Thyroid gland (tissue), 4 donors: ENCODE data around the gene SKIC8. TPM values are rescaled to one million over a fixed set of nuclear protein-coding genes. Genes with fewer than 3 reads are reported as not detected.

Experiments
- DNase-seq, 2 donors: peaks; one replicate each; pipeline ENCODE4 v3.0.0-alpha.2; 2019
- H3K27ac ChIP-seq, 3 donors: fragments of 200-600 bp; sonication (generic); 1 replicate in 2 of 3; 2 replicates in 1 of 3; pipeline ENCODE4 v1.5.1; 2016 to 2019; ENCODE audit warnings: mild to moderate bottlenecking in 1 of 3, moderate library complexity in 1 of 3
- H3K27me3 ChIP-seq: fragments of 200-600 bp; sonication (generic); one replicate; pipeline ENCODE4 v1.5.1; 2019
- H3K36me3 ChIP-seq, 2 donors: fragments of 200-600 bp; sonication (generic); one replicate each; pipeline ENCODE4 v1.5.1; 2016 to 2019
- H3K4me1 ChIP-seq, 2 donors: fragments of 200-600 bp; sonication (generic); one replicate each; pipeline ENCODE4 v1.5.1; 2017 to 2019
- H3K4me3 ChIP-seq, 3 donors: fragments of 200-600 bp; sonication (generic); replicated peaks in 1 of 3; 1 replicate in 2 of 3; 2 replicates in 1 of 3; pipeline ENCODE4 v1.5.1; 2016; ENCODE audit warnings: mild to moderate bottlenecking in 1 of 3
- H3K9me3 ChIP-seq: fragments of 200-600 bp; sonication (generic); one replicate; pipeline ENCODE4 v1.5.1; 2017
- CTCF ChIP-seq, 6 experiments: fragments of 200-600 bp in 3 of 6; fragments of 450-650 bp in 3 of 6; sonication (generic) in 3 of 6; IDR thresholded peaks; one replicate each; pipeline ENCODE4 v1.5.1; 2016 to 2019; ENCODE audit warnings: antibody characterized with exemption in 6 of 6, mild to moderate bottlenecking in 2 of 6, inconsistent platforms in 1 of 6, moderate library complexity in 1 of 6
- POLR2A ChIP-seq, 2 donors: fragments of 450-650 bp; IDR thresholded peaks; one replicate each; pipeline ENCODE4 v1.6.1; 2017; ENCODE audit warnings: antibody characterized with exemption in 2 of 2, mild to moderate bottlenecking in 2 of 2, moderate library complexity in 1 of 2
- WGBS, 2 donors: methylation state at CpG; one replicate each; pipeline ENCODE4 v1.1.5; 2017; 5-methylcytosine and 5-hydroxymethylcytosine counted together
- intact Hi-C: fragments of 100-400 bp; cut with DNase I; formaldehyde crosslinking; loops from one replicate; pipeline ENCODE4 v1.15.1; 2023
- total RNA-seq, 4 donors: library from RNA; depleted of rRNA; stranded (reverse); fragments of >200 nt; gene quantifications; one replicate each; pipeline ENCODE4 v1.2.3, GENCODE V29; 2016

Gene SKIC8
- total RNA-seq, 4 donors from 2014 or later, result 87.0 to 113 (median 101) TPM

GRCh38 chr15:78260489-78260888, 38.9 kb downstream of the SKIC8 start:
- peaks cover 5 to 7% of the 10 kb centered on the region in 2 donors for H3K4me1 ChIP-seq
- H3K27ac ChIP-seq, result no peak overlapping the region
- DNase-seq, result no peak
- no peaks in the 10 kb centered on the region for H3K9me3 ChIP-seq
- 19 to 59% methylated on average over 2 of the region's 2 CpGs for whole genome bisulfite sequencing, 2 donors
- H3K36me3 ChIP-seq, result no peaks in the 10 kb centered on the region
- TF ChIP-seq POLR2A (IDR thresholded peaks at IDR 0.05), result no peak
- H3K4me3 ChIP-seq, result no peak overlapping the region
- no peaks in the 10 kb centered on the region for H3K27me3 ChIP-seq
- intact Hi-C loops, result no loop called here

GRCh38 chr15:78259232-78259631, 40.2 kb downstream of the SKIC8 start:
- no peak overlapping the region for H3K27ac ChIP-seq
- no peaks in the 10 kb centered on the region for H3K9me3 ChIP-seq
- TF ChIP-seq CTCF (IDR thresholded peaks at IDR 0.05) (no peak), POLR2A (IDR thresholded peaks at IDR 0.05) (no peak)
- no peak overlapping the region for H3K4me3 ChIP-seq
- intact Hi-C loops, result no loop called here
- H3K4me1 ChIP-seq, result peaks cover 0 to 5% of the 10 kb centered on the region in 2 donors
- no peaks in the 10 kb centered on the region for H3K27me3 ChIP-seq
- H3K36me3 ChIP-seq, result no peaks in the 10 kb centered on the region
- DNase-seq, result no peak
- WGBS, 2 donors, result 76 to 85% methylated on average over 3 of the region's 3 CpGs

GRCh38 chr15:78257681-78258080, 41.7 kb downstream of the SKIC8 start:
- no peak for TF ChIP-seq CTCF (IDR thresholded peaks at IDR 0.05)
- no peak for TF ChIP-seq POLR2A (IDR thresholded peaks at IDR 0.05)
- H3K9me3 ChIP-seq, result no peaks in the 10 kb centered on the region
- H3K4me3 ChIP-seq, result no peak overlapping the region
- H3K27me3 ChIP-seq, result no peaks in the 10 kb centered on the region
- H3K27ac ChIP-seq, result no peak overlapping the region
- WGBS, 2 donors, result 77 to 85% methylated on average over 3 of the region's 3 CpGs
- DNase-seq, result no peak
- intact Hi-C loops, result no loop called here
- no peaks in the 10 kb centered on the region for H3K36me3 ChIP-seq
- H3K4me1 ChIP-seq, result no peaks in the 10 kb centered on the region

GRCh38 chr15:78256044-78256437, 43.4 kb downstream of the SKIC8 start:
- no peaks in the 10 kb centered on the region for H3K4me1 ChIP-seq
- 84 to 90% methylated on average over 3 of the region's 3 CpGs for WGBS, 2 donors
- H3K27ac ChIP-seq, result no peak overlapping the region
- TF ChIP-seq CTCF (IDR thresholded peaks at IDR 0.05) (no peak), POLR2A (IDR thresholded peaks at IDR 0.05) (no peak)
- no peaks in the 10 kb centered on the region for H3K36me3 ChIP-seq
- H3K9me3 ChIP-seq, result no peaks in the 10 kb centered on the region
- no peak for DNase-seq
- no peak overlapping the region for H3K4me3 ChIP-seq
- intact Hi-C loops, result no loop called here
- H3K27me3 ChIP-seq, result no peaks in the 10 kb centered on the region

GRCh38 chr15:78255421-78256043, 43.9 kb downstream of the SKIC8 start:
- Histone ChIP-seq H3K4me1 (no peaks in the 10 kb centered on the region), H3K9me3 (no peaks in the 10 kb centered on the region), H3K36me3 (no peaks in the 10 kb centered on the region), H3K27ac (no peak overlapping the region), H3K4me3 (no peak overlapping the region), H3K27me3 (no peaks in the 10 kb centered on the region)
- intact Hi-C loops, result no loop called here
- TF ChIP-seq CTCF (IDR thresholded peaks at IDR 0.05) (no peak), POLR2A (IDR thresholded peaks at IDR 0.05) (no peak)
- WGBS, 2 donors, result 92 to 100% methylated on average over 1 of the region's 1 CpG
- no peak for DNase-seq
